ENCODE data around the gene KCNK1. TPM values are rescaled to one million over a fixed set of nuclear protein-coding genes. Genes with fewer than 3 reads are reported as not detected.

Gene KCNK1
- total RNA-seq (2014; rRNA removed; shearing (Covaris generic)) = 5.2 and 7.6 TPM in 2 replicates
- polyA plus RNA-seq (2015; cell fraction: cytosol; rRNA removed) = 8.6 and 9.9 TPM in 2 replicates
- 5.0 and 5.8 TPM in 2 replicates for polyA plus RNA-seq (2015; cell fraction: nucleus; rRNA removed)

DNA sequence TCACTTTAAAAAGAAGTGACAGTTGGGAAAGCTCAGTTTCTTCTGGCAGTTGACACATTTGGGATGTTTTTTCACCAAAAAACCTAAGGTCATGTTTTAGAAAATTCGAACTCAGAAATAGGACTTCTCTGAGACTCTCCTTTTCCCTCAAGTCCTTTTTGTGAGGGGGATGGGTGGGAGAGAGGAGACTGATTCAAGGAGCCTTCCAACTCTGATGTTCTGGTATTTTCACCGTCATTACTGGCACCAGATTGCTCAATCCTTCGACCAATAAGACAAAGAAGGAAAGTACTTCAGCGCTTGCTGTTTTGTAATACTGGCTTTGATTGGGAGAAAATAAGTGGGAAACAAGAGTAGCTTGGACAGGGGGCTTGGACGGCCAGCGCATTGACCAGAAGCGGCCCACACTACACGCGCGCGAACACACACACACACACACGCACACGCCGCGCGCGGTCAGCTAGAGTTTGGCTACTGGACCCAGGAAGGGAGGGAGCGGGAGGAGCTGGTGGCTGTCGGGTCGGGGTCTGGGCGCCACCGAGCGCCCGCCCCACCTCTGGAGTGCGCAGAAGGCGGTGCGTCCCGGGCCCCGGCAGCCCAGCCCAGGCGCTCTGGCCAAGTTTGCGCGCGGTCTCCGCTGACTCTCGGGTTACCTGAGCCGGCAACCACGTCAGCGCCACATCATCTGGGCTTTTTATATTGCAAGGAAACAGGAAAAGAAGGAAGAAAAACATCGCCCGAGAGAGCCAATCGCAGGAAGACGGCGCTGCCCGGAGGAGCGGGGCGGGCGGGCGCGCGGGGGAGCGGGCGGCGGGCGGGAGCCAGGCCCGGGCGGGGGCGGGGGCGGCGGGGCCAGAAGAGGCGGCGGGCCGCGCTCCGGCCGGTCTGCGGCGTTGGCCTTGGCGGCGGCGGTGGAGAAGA, at the start of gene KCNK1:
Gene KCNK1, plus strand, starts transcription at position 855 of the 921 bp plus-strand sequence. Its CDS starts 66 bp downstream, at position 921.
- peak; percentile 82 for DNase-seq (ENCODE audit: low read depth)

DNA sequence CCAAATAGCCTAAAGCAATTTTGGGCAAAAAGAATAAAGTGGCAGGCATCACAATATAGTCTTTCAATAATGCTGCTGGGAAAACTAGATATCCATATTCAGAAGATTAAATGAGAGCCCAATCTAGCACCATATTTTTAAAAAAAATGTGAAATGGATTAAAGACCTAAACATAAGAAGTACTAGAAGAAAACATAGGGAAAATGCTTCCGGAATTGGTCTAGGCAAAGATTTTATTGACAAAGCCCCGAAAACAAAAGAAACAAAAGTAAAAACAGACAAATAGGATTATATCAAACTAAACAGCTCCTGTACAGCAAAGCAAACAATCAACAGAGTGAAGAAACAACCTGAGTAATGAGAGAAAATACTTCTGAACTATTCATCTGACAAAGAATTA, 48.6 kb upstream of the KCNK1 start:
- DNase-seq (ENCODE audit: low read depth) = no peak

DNA sequence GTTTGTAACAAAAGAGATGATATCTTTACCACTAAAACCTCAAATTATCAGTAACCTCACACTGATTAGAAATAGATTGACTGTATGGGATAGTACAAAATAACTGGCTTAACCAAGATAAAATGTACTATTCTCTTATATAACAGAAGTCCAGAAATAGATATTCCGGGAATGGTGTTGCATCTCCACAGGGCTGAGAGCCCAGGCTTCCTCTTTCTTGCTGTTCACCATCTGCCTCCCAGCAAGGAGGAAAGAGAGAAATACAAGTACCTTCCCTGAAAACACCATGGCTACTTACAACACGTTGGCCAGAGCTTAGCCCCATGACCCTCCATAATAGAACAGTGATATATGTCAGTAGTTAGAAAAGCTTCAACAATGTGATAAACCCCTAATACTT, 47.0 kb upstream of the KCNK1 start:
- DNase-seq (ENCODE audit: low read depth) = no peak

DNA sequence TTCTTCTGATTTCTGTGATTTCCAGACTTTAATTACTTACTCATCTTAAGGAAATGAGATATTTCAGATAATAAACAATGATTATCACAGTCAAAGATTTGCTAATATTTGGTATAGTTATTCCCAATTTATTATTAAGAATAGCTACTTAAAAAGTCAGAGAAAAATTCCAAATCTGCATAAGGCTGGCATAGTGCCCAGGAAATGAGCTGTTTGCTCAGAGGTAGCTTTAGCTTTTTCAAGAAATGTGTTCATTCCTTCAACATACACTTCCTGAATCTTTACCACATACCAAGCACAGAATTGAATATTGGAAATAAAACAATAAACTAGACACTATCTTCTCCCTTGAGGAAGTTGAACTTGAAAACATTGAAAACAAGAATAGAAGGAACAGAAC, 44.3 kb upstream of the KCNK1 start:
- DNase-seq (ENCODE audit: low read depth) = peak; percentile 20

DNA sequence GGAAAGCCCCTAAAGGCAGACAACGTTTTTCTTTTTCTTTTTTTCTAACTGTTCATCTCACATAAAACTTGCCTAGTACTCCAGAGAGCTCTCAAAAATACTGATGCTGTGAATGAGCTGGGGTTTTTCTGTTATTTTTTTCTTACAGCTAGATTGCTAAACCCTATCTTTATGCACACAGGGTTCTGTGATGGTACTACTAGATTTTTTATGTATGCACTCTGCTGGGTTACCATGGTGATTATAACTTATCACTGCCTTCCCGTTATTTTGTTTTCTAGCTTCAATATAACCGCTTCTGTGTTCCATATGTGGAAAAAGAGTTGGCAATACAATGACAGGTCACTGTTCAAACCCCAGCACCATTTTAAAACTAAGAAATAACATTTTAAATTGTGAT, 43.7 kb upstream of the KCNK1 start:
- DNase-seq (ENCODE audit: low read depth) = no peak

DNA sequence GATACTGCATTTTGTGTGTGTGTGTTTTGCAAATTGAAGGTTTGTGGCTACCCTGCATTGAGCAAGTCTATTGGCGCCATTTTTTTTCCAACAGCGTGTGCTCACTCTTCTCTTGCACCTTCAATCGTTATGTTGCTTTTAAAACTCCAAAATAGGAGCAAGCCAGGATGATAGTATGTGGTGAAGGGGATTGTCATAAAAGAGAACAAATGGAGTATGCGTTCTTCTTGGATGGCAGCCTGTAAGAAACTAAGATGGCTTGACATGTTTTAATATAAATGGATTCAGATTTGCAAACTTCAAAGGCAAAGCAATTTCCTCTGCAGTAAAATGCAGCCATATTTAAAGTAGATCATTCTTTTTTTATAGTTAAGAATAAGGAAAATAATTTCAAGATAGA, 43.2 kb upstream of the KCNK1 start:
- DNase-seq (ENCODE audit: low read depth) = no peak

DNA sequence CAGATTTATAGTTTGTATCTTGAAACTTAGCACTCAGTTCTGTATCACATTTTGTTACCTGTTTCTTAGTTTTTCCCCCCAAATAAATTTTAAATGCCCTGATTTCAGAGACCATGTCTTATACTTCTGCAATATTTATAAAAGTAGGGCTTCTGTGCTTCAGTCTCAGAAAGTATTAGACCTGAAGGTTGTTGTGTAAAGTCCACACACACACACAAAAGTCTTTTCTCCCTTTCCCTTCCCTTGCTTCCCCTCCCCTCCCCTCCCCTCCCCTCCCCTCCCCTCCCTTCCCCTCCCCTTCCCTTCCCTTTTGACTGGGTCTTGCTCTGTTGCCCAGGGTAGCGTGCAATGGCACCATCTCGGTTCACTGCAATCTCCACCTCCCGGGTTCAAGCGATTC, 41.0 kb upstream of the KCNK1 start:
- no peak for DNase-seq (ENCODE audit: low read depth)

DNA sequence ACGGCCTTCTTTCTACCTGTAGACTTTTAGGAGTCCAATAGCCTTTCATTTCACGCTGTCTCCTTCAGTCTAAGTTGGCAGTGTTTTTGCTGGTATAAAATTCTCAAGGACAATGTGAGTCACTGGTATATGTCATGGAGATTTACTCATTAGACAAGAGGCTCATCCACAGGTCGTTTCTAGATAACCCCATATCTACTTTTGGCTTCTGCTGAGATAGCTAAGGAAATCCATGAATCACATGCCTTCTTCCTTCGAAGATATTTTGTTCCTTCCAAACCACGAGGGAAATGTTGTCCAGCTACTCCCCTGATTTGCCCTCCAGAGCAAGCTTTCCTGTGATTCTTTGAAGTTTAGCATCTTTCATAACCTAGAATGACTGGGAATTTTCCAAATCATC, 38.5 kb upstream of the KCNK1 start:
- no peak for DNase-seq (ENCODE audit: low read depth)

DNA sequence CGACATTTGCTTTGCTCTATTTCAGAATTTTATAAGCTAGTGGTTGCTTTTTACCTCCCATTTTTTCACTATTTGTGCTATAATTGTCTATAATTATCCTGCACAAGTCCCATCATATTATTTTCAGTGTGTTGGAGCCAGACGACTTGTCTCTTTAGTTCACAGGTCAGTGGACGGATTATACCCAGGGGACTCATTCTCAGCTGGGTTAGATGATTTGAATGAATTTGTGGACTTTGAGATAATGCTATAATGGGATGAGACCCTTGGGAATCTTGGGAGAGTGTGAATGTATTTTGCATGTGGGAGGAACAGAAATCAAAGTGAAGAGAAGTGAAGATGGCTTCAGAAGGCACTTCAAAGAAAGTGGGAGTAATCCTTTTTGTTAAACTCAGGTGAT, 31.5 kb upstream of the KCNK1 start:
- DNase-seq (ENCODE audit: low read depth) = no peak

DNA sequence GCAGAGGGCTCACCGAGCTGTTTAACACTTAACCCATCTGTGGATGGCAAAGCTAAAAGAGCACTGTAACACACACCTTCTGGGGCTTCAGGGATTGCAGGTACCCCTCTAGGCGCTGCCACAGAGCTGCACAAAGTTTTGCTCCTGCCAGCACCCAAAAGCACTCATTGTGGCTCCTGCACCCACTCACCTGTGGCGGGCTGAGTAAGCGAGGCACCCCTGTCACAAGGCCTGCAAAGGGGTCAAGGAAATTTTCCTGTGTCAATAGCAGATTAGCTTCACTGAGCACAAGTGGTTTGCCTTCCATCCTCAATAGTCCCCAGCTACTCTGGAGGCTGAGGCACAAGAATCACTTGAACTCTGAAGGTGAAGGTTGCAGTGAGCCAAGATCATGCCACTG, 29.5 kb upstream of the KCNK1 start:
- no peak for DNase-seq (ENCODE audit: low read depth)

DNA sequence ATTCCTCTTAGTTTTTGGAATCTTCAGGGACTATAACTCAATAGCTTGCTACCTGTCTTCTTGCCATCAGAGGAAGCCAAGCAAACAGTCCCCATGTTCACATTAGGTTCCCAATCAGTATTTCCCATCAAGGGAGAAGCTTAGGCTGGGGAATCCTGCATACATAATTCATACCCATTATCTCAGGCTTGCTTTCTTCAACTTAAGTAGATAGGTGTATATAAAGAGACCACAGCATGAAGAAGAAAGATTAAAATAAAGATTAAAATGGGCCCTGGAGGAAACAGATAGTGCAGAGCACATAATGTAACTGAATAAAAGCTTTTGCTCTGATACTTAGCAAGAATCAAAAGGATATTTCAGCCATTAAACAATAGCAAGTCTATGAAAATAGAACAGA, 29.0 kb upstream of the KCNK1 start:
- DNase-seq (ENCODE audit: low read depth) = no peak

DNA sequence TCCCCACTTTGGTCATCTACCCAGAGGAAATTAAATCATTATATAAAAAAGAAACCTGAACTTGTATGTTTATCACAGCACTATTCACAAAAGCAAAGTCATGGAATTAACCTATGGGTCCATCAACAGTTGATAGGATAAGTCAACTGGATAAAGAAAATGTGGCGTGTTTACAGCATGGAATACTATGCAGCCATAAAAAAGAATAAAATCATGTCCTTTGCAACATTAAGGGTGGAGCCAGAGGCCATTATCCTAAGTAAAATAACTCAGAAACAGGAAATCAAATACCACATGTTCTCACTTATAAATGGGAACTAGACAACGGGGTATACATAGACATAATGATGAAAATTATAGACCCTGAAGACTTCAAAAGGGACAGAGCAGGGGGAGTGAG, 27.6 kb upstream of the KCNK1 start:
- no peak for DNase-seq (ENCODE audit: low read depth)

DNA sequence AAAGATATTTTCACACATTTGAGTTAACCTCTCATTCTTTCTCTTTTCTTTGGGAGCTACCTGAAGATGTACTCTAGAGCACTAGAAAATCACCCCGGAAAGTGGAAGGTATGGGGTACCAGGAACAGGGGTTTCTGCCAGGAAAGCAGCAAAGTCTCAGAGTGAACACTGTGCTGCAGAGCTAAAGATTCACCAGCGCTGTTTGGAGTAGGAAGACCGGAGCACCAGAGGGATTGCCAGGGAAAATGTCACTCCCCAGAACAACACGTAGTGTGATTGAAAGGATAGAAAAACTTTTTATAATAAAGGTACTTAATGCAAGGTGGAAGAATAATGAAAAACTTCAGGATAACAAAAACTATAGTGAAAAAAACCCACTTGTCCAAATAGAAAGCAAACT, 26.7 kb upstream of the KCNK1 start:
- no peak for DNase-seq (ENCODE audit: low read depth)

DNA sequence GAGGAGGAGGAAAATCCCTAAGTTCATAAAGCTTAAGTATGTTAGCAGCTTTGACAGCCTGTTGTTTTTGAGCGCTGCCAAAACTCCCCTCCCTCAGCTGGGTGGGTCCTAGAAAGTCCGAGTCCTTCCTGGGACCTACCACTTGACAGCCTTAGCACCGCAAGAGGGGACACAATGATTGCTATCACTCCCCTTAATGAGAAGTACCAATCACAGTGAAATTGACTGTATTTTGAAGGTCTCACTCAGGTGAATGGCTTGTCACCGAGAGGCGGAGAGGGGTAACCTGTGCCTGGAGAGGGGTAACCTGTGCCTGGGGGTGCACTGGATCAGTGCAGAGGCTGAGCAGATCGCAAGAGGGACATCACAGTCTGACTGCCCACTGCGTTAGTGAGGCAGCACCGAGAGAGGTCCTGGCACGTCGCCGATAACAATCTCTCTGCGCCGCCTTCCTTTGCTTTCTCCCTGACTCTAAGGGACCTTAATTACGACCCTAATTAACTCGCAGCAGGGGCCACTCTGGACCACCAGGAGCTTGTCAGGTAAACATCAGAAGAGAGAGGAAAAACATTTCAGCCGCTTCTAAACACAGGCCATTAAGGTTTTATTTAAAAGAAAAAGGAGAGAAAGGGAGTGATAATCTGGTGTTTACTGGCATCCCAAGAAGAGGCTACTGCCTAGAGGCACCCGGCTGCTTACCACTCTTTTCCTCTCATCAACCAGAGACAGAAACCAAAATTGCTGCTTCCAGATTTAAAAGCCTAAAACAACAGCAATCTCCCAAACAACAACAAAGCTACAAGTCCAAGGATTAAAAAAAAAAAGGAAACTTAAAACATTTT, 25.7 kb upstream of the KCNK1 start:
- no peak for DNase-seq (ENCODE audit: low read depth)

DNA sequence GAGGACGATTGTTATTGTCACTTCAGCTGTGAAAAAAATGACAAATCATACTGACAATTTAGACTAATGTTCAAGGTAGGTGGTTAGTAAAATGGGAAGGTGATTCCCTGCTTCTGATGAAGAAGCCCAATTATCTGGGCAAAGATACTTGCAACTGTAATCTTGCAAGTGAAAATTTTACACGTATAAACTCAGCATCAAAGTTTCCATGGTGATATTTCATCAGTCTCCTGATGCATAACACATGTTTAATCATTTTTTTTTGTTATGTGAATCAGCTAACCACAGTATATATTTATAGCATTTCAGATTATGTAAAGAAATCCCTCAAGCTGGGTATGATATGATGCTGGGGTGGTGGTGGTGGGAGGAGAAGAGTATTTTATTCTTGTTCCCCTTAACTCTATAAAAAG, 16.4 kb upstream of the KCNK1 start:
- DNase-seq (ENCODE audit: low read depth) = no peak

DNA sequence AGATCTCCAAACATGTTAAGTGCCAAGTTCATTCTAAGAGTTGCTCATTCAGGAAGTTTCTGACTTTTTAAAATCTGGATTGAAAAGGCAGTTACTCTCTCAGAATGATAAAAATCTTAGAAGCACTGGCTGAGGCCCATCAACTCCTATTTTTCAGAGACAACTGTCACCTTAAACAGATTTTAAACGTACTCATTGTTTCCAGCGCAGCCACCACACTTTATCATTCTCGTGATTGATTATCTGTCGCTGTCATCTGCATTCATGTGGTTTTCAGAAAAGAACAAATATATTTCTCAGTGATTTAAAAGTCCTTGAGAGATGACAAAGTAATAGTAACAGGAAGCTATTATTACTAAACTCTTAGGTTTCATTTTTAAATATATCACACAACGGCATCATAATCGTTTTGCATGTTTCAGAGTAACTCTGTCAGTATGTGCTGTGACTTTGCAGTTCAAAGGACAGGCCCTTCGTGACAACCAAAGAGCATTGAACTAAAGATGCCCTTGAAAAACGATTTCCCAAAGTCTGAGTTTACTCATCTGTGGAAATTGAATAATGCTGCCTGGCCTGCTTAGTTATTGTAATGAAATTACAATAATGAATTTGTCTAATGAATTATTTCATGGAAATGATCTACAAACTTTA, 14.9 kb upstream of the KCNK1 start:
- DNase-seq (ENCODE audit: low read depth) = no peak

DNA sequence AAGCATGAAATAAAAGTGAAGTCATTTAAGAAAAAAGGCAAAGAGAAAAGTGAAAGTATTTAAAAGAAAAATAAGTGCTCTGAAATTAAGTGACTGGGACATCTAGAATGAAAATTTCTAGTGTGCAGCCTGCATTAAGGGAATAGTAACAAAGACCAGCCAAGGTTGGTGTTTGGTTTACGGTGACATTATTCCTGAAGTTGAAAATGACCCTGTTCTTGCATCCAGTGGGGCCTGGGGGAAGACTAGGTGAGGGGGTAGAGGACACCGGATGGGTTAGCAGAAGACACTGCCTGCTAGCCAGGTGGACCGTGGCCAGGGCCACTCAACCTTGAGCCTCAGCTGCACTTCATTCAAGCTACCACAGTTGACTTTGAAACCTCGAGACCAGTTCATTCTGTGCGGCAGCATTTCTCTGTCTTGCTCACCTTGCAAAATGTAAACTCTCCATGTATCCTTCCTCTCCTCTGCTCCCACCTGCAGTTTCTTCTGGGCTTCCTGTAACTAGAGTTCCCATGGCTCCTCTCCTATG, 14.3 kb upstream of the KCNK1 start:
- DNase-seq (ENCODE audit: low read depth) = no peak

DNA sequence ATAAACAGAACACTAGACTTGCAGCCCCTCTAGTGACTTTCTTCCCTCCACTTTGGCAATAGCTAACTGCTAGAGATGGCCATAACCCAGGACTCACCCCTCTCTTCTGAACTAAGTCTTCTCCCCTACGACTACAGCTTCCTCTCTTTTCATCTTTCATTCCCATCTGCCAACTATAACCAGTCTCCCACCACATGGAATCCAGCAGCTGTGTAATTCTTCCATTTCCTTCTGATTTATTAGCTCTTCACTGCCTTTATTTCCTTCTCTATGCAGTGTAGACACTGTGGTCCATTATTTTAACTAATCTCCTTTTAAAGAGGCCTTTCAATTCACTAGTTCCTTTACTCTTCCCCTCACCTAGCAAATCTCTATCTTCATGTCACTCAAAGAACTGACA, 13.4 kb upstream of the KCNK1 start:
- DNase-seq (ENCODE audit: low read depth) = no peak

DNA sequence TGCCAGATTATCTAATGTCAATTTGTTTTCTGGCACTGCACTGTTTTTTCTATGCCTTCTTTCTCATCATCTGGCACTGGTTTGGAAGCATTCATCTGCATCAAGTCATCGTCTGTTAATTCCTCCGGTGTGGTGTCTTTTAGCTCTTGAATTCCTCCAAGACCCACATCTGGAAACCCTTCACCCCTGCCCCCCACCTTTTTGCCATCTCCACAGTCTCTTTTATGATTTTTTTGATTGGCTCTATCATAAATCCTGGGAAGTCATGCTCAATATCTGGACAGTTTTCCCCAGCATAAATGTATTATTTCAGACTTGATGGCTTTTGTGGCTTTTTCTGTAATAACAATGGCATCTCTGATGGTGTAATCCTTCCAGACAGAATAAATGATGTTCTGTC, 10.4 kb upstream of the KCNK1 start:
- DNase-seq (ENCODE audit: low read depth) = no peak

DNA sequence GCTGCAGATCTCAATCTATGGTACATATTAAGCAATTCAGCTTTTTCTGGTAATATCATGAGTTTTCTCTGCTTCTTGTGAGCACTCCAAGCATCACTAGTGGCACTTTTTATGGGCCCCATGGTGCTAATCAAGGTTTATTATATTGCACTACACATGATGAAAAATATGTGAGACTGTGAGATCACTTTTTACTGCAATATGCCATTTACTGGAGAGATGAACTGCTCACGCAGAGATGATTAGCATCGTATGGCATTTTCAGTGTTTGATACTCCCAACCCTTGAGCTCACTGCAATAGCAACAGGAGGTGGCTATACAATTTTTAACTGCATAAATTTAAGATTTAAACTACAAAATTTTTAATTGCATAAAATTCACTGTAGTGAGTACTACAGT, 8.7 kb upstream of the KCNK1 start:
- no peak for DNase-seq (ENCODE audit: low read depth)

DNA sequence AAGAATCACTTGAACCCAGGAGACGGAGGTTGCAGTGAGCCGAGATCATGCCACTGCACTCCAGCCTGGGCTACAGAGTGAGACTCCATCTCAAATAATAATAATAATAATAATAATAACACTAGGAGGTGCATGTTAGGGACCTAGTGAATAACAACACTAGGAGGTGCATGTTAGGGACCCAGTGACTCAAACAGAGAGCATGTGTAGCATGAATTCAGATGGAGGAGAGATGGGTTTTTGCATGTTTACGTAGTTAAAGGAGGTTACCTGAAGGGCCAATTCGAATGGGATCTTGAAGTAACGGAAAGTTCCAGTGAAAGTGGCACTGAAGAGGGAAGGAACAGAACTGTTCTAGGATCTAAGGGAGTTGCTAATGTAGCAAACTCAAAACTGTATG, 7.1 kb upstream of the KCNK1 start:
- no peak for DNase-seq (ENCODE audit: low read depth)

Measured in HT1080 (cell line).